HEK293T (cell line): Measurements from ENCODE around the gene ZBTB20.

Experiments
- CTCF ChIA-PET: fragments of 350-600 bp; formaldehyde crosslinking; extraction: SDS; loops from one replicate; lab custom pipeline; 2021; ENCODE audit warnings: antibody characterized with exemption, inconsistent platforms; lab: Yijun Ruan, JAX
- POLR2A ChIA-PET: fragments of 350-600 bp; formaldehyde crosslinking; extraction: SDS; loops from one replicate; lab custom pipeline; 2020; ENCODE audit warnings: antibody characterized with exemption, inconsistent platforms; lab: Yijun Ruan, JAX
- DNase-seq: peaks from one replicate; pipeline ENCODE4 v3.0.0; 2012; ENCODE audit warnings: mixed read lengths; ENCODE audit errors: extremely low spot score
- ARNT ChIP-seq: fragments of 450-650 bp; IDR thresholded peaks from 2 replicates; pipeline ENCODE4 v1.6.1; 2017; ENCODE audit warnings: mild to moderate bottlenecking
- BHLHE40 ChIP-seq: fragments of 450-650 bp; IDR thresholded peaks from 2 replicates; pipeline ENCODE4 v1.6.1; 2016; ENCODE audit warnings: mild to moderate bottlenecking, moderate library complexity, borderline replicate concordance
- CTBP1 ChIP-seq: fragments of 450-650 bp; IDR thresholded peaks from 2 replicates; pipeline ENCODE4 v1.6.1; 2016; ENCODE audit warnings: borderline replicate concordance
- ELF4 ChIP-seq: fragments of 450-650 bp; IDR thresholded peaks from 2 replicates; pipeline ENCODE4 v1.6.1; 2017; ENCODE audit warnings: antibody characterized with exemption
- FOXA1 ChIP-seq: fragments of 450-650 bp; IDR thresholded peaks from 2 replicates; pipeline ENCODE4 v1.6.1; 2016; ENCODE audit warnings: mild to moderate bottlenecking
- FOXK2 ChIP-seq: fragments of 450-650 bp; IDR thresholded peaks from 2 replicates; pipeline ENCODE4 v1.6.1; 2016; ENCODE audit warnings: mild to moderate bottlenecking
- FOXM1 ChIP-seq: fragments of 450-650 bp; IDR thresholded peaks from 2 replicates; pipeline ENCODE4 v1.6.1; 2017; ENCODE audit warnings: mild to moderate bottlenecking, borderline replicate concordance
- HDGF ChIP-seq: fragments of 450-650 bp; IDR thresholded peaks from 2 replicates; pipeline ENCODE4 v1.6.1; 2017; ENCODE audit warnings: antibody characterized with exemption, borderline replicate concordance
- L3MBTL2 ChIP-seq: fragments of 450-650 bp; conservative IDR thresholded peaks from 2 replicates; pipeline ENCODE4 v1.6.1; 2016; ENCODE audit warnings: mild to moderate bottlenecking
- LEF1 ChIP-seq: fragments of 450-650 bp; IDR thresholded peaks from 2 replicates; pipeline ENCODE4 v1.6.1; 2017; ENCODE audit warnings: mild to moderate bottlenecking, borderline replicate concordance
- NFRKB ChIP-seq: fragments of 450-650 bp; IDR thresholded peaks from 2 replicates; pipeline ENCODE4 v1.6.1; 2016; ENCODE audit warnings: mild to moderate bottlenecking, moderate library complexity
- SP1 ChIP-seq: fragments of 450-650 bp; IDR thresholded peaks from 2 replicates; pipeline ENCODE4 v1.6.1; 2017
- SUZ12 ChIP-seq: fragments of 450-650 bp; IDR thresholded peaks from 2 replicates; pipeline ENCODE4 v1.6.1; 2016; ENCODE audit warnings: mild to moderate bottlenecking
- TARDBP ChIP-seq: fragments of 450-650 bp; IDR thresholded peaks from 2 replicates; pipeline ENCODE4 v1.6.1; 2016
- ZNF384 ChIP-seq: fragments of 450-650 bp; IDR thresholded peaks from 2 replicates; pipeline ENCODE4 v1.6.1; 2016
- TF ChIP-seq, protein P1 (sequence below): fragments of 450-650 bp; IDR thresholded peaks from 2 replicates; pipeline ENCODE4 v1.6.1; 2016

The ZBTB20 gene

GRCh38 chr3:114496466-114496865, 650.6 kb downstream of the ZBTB20 start:
- ChIA-PET POLR2A (no interaction called here), CTCF (no interaction called here)
- no peak for DNase-seq
- no peak for TF ChIP-seq NFRKB
- no peak for TF ChIP-seq SP1
- no peak for TF ChIP-seq SUZ12
- TF ChIP-seq ARNT, result no peak
- no peak for TF ChIP-seq FOXK2

- ChIA-PET CTCF (no interaction called here), POLR2A (no interaction called here)
- no peak for DNase-seq
- TF ChIP-seq LEF1 (no peak), L3MBTL2 (no peak), HDGF (no peak), TARDBP (no peak), FOXK2 (no peak), SUZ12 (no peak), NFRKB (no peak), CTBP1 (no peak), ARNT (no peak), BHLHE40 (no peak), FOXA1 (no peak), SP1 (no peak), FOXM1 (no peak), ELF4 (no peak)
These were observed 651.1 kb downstream of the ZBTB20 start for GRCh38 chr3:114496021-114496434.

GRCh38 chr3:114494498-114494897, 652.6 kb downstream of the ZBTB20 start:
- no peak for DNase-seq
- ChIA-PET CTCF (no interaction called here), POLR2A (no interaction called here)
- no peak for TF ChIP-seq SUZ12
- TF ChIP-seq FOXA1, result no peak
- no peak for TF ChIP-seq FOXK2
- no peak for TF ChIP-seq SP1
- TF ChIP-seq BHLHE40, result no peak
- TF ChIP-seq CTBP1, result no peak
- TF ChIP-seq, protein P1, sequence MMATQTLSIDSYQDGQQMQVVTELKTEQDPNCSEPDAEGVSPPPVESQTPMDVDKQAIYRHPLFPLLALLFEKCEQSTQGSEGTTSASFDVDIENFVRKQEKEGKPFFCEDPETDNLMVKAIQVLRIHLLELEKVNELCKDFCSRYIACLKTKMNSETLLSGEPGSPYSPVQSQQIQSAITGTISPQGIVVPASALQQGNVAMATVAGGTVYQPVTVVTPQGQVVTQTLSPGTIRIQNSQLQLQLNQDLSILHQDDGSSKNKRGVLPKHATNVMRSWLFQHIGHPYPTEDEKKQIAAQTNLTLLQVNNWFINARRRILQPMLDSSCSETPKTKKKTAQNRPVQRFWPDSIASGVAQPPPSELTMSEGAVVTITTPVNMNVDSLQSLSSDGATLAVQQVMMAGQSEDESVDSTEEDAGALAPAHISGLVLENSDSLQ, result no peak
- no peak for TF ChIP-seq NFRKB
- TF ChIP-seq ARNT, result no peak

DNA sequence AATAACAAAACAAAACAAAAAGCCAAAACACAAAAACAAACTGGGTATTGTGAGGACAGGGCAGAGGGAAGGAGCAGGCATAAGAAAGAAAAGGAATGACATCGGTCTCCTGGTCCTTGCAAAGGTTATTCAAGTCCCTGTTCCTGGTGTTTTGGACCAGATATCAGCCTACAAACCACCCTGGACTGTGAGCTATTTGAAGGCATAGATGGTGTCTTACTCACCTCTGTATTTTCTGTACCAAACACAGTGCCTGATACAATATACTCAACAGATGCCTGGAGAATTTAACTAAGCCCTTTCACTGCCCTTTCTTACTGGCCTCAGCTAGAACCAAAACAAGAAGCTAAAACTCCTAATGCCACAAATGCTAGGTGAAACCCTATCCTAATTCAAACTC, 656.3 kb downstream of the ZBTB20 start:
- CTCF ChIA-PET, result no interaction called here
- no peak for TF ChIP-seq FOXA1
- no peak for TF ChIP-seq NFRKB
- TF ChIP-seq ARNT, result no peak
- no peak for TF ChIP-seq HDGF
- TF ChIP-seq, protein P1, result no peak
- TF ChIP-seq ZNF384, result no peak
- no peak for TF ChIP-seq ELF4
- no peak for TF ChIP-seq BHLHE40
- TF ChIP-seq LEF1, result no peak
- TF ChIP-seq SP1, result no peak
- POLR2A ChIA-PET, result no interaction called here
- DNase-seq, result no peak

GRCh38 chr3:114487502-114487901, 659.6 kb downstream of the ZBTB20 start:
- ChIA-PET CTCF (no interaction called here), POLR2A (no interaction called here)
- TF ChIP-seq LEF1 (no peak), FOXK2 (no peak), HDGF (no peak), SUZ12 (no peak), ELF4 (no peak), BHLHE40 (no peak), ARNT (no peak)
- TF ChIP-seq, protein P1, result no peak
- no peak for DNase-seq

DNA sequence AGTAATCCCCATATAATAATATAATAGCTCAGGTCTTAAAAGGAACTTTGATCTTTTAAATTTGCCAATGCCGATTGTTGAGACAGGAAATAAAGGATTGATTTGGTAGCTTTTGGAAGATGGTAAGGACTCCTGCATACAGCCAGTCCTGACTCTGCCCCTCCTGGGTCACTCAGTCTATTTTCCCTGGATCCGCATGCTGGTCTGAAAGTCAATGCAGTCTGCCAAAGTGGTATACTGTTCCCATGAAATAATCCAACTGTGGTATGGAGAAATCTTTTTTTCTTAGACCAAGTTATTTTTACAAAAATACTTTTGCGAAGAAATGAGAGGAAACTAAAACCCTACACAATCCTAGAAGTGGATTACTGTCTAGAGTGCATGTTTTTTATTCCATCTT, 662.2 kb downstream of the ZBTB20 start:
- no peak for DNase-seq

More for the DNA sequence above, 662.2 kb downstream of the ZBTB20 start:
- TF ChIP-seq SUZ12 (no peak), BHLHE40 (no peak), FOXK2 (no peak), HDGF (no peak), SP1 (no peak)
- TF ChIP-seq, protein P1, result no peak
- ChIA-PET POLR2A (no interaction called here), CTCF (no interaction called here)
